Peyer's patch (tissue), 4 donors: ENCODE data around the gene OR52N2.

ENCODE experiments used
- POLR2A ChIP-seq, 2 donors: fragments of 450-650 bp; IDR thresholded peaks; one replicate each; pipeline ENCODE4 v1.5.1; 2017; ENCODE audit warnings: antibody characterized with exemption in 2 of 2, mild to moderate bottlenecking in 2 of 2, moderate library complexity in 2 of 2
- TF ChIP-seq, protein P1 (sequence below), 6 experiments: fragments of 450-650 bp in 4 of 6; fragments of 200-600 bp in 2 of 6; sonication (generic) in 1 of 6; IDR thresholded peaks; one replicate each; pipeline ENCODE4 v1.5.1; 2017 to 2019; ENCODE audit warnings: antibody characterized with exemption in 6 of 6, mild to moderate bottlenecking in 3 of 6, moderate library complexity in 1 of 6

DNA sequence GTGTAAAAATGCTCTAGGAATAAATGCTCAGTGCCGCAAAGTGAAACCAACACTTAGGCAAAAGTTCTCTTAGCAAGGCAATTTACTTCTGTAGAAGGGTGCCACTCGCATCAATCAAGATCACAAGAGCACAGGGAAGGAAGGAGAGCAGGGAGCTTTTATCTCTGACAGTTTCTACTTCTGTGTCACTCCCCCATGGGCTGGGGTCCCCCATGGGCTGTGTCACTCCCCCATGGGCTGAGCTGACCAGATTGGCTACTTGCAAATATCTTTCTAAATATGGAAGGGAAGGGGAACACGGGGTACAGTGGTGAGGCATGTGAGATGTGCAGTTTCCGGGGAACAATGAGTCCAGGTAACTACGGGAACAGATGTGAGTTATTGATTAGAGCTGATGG lies 397 bp downstream of the OR52N2 start:
- TF ChIP-seq, protein P1, sequence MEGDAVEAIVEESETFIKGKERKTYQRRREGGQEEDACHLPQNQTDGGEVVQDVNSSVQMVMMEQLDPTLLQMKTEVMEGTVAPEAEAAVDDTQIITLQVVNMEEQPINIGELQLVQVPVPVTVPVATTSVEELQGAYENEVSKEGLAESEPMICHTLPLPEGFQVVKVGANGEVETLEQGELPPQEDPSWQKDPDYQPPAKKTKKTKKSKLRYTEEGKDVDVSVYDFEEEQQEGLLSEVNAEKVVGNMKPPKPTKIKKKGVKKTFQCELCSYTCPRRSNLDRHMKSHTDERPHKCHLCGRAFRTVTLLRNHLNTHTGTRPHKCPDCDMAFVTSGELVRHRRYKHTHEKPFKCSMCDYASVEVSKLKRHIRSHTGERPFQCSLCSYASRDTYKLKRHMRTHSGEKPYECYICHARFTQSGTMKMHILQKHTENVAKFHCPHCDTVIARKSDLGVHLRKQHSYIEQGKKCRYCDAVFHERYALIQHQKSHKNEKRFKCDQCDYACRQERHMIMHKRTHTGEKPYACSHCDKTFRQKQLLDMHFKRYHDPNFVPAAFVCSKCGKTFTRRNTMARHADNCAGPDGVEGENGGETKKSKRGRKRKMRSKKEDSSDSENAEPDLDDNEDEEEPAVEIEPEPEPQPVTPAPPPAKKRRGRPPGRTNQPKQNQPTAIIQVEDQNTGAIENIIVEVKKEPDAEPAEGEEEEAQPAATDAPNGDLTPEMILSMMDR (IDR thresholded peaks at IDR 0.05): no peak
- no peak for TF ChIP-seq POLR2A (IDR thresholded peaks at IDR 0.05)
